Measurements from ENCODE around the gene ZNF837.

DNA sequence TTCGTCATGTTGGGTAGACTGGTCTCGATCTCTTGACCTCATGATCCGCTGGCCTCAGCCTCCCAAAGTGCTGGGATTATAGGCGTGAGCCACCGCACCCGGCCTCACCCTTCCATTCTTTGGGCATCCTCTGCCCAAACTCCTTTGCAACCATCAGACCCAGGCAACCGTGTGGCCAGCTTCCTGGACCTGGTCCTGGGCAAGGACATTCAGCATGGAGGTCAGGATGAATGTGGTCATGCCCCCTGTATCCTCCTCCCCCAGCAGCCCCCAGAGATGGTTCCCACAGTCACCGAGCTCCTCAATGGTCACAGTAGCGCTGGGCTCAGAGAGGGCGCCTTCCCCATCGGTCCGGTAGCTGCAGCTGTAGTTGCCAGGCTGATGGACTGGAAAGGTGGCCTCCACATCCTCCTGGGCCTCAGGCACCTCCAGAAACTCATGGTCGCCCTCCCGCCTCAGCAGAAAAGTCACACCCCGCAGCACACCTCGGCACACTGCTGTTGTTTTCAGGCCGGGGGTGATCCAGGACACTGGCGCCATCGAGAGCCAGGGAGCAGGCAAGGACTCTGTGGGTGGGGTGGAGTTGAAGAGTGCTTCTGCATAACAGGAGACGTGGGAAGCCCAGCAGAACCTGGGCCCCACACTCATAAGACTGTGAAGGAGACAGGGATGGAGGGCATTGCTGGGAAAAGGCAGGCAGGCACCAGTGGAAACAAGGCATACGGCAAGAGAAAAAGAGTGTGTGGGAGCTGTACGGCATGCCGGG is 28.7 kb downstream of the ZNF837 start:
- TF ChIP-seq CEBPB (IDR thresholded peaks at IDR 0.05; ENCODE audit: low read depth, low read length): no peak
- TF ChIP-seq NFE2L2 (IDR thresholded peaks at IDR 0.05; ENCODE audit: low read depth, low read length): no peak

Measured in IMR-90 (cell line).